Mucosa of rectum (tissue), 2 donors: ENCODE results near the gene GRM8.

Source experiments
- H3K27ac ChIP-seq, 2 donors: one replicate each; pipeline ENCODE4 v1.7.0; 2013; ENCODE audit warnings: inconsistent platforms in 2 of 2, low read depth in 2 of 2, low read length in 2 of 2
- H3K27me3 ChIP-seq, 2 donors: one replicate each; pipeline ENCODE4 v1.7.0; 2013; ENCODE audit warnings: low read length in 2 of 2; ENCODE audit not compliant: control insufficient read depth in 2 of 2, insufficient read depth in 2 of 2
- H3K36me3 ChIP-seq, 2 donors: one replicate each; pipeline ENCODE4 v1.7.0; 2013; ENCODE audit warnings: low read length in 2 of 2; ENCODE audit not compliant: control insufficient read depth in 2 of 2, insufficient read depth in 2 of 2
- H3K4me1 ChIP-seq, 2 donors: one replicate each; pipeline ENCODE4 v1.7.0; 2013; ENCODE audit warnings: low read length in 2 of 2, mild to moderate bottlenecking in 1 of 2; ENCODE audit not compliant: control insufficient read depth in 2 of 2, insufficient read depth in 2 of 2
- H3K4me3 ChIP-seq, 2 donors: one replicate each; pipeline ENCODE4 v1.7.0; 2013; ENCODE audit warnings: low read length in 2 of 2
- H3K9ac ChIP-seq, 2 donors: one replicate each; pipeline ENCODE4 v1.7.0; 2013; ENCODE audit warnings: low read length in 2 of 2, low read depth in 1 of 2, mild to moderate bottlenecking in 1 of 2
- H3K9me3 ChIP-seq, 2 donors: one replicate each; pipeline ENCODE4 v1.7.0; 2013; ENCODE audit warnings: low read length in 2 of 2; ENCODE audit not compliant: control insufficient read depth in 2 of 2
- donor health status: healthy.
- donor health status: Normal muscosa, but diverticular disease.

Gene GRM8

GRCh38 chr7:126449611-126450268 lies 803.0 kb downstream of the GRM8 start:
- Histone ChIP-seq H3K27me3 (no peaks in the 10 kb centered on the region), H3K36me3 (no peaks in the 10 kb centered on the region), H3K9ac (no peak overlapping the region), H3K4me3 (no peak overlapping the region), H3K9me3 (no peaks in the 10 kb centered on the region), H3K4me1 (peaks cover 0 to 5% of the 10 kb centered on the region in 2 donors), H3K27ac (no peak overlapping the region)

- Histone ChIP-seq H3K4me3 (peak overlapping the region in 1 of 2 donors; percentile 13), H3K4me1 (peaks cover 0 to 5% of the 10 kb centered on the region in 2 donors), H3K36me3 (no peaks in the 10 kb centered on the region), H3K27me3 (no peaks in the 10 kb centered on the region), H3K9ac (no peak overlapping the region), H3K9me3 (no peaks in the 10 kb centered on the region), H3K27ac (no peak overlapping the region)
Observed at GRCh38 chr7:126447984-126448383, 804.8 kb downstream of the GRM8 start.

- H3K36me3 ChIP-seq = no peaks in the 10 kb centered on the region
- no peak overlapping the region for H3K4me3 ChIP-seq
- no peak overlapping the region for H3K27ac ChIP-seq
- H3K9me3 ChIP-seq = no peaks in the 10 kb centered on the region
- peaks cover 0 to 8% of the 10 kb centered on the region in 2 donors for H3K4me1 ChIP-seq
- no peak overlapping the region for H3K9ac ChIP-seq
- no peaks in the 10 kb centered on the region for H3K27me3 ChIP-seq
Observed at GRCh38 chr7:126445991-126446390, 806.8 kb downstream of the GRM8 start.

- Histone ChIP-seq H3K27ac (no peak overlapping the region), H3K36me3 (no peaks in the 10 kb centered on the region), H3K4me1 (peaks cover 0 to 8% of the 10 kb centered on the region in 2 donors), H3K9ac (no peak overlapping the region), H3K27me3 (no peaks in the 10 kb centered on the region), H3K4me3 (no peak overlapping the region), H3K9me3 (no peaks in the 10 kb centered on the region)
Observed at GRCh38 chr7:126443951-126444350, 808.8 kb downstream of the GRM8 start.

- Histone ChIP-seq H3K36me3 (no peaks in the 10 kb centered on the region), H3K4me1 (peaks cover 0 to 8% of the 10 kb centered on the region in 2 donors), H3K9me3 (no peaks in the 10 kb centered on the region), H3K9ac (no peak overlapping the region), H3K27me3 (no peaks in the 10 kb centered on the region), H3K27ac (no peak overlapping the region), H3K4me3 (no peak overlapping the region)
Observed at GRCh38 chr7:126442908-126443307, 809.8 kb downstream of the GRM8 start.

GRCh38 chr7:126441745-126442144 lies 811.0 kb downstream of the GRM8 start:
- no peak overlapping the region for H3K9ac ChIP-seq
- no peak overlapping the region for H3K4me3 ChIP-seq
- no peaks in the 10 kb centered on the region for H3K27me3 ChIP-seq
- no peaks in the 10 kb centered on the region for H3K36me3 ChIP-seq
- no peaks in the 10 kb centered on the region for H3K9me3 ChIP-seq
- H3K4me1 ChIP-seq = peaks cover 0 to 3% of the 10 kb centered on the region in 2 donors
- H3K27ac ChIP-seq = no peak overlapping the region

- H3K36me3 ChIP-seq = no peaks in the 10 kb centered on the region
- H3K9me3 ChIP-seq = no peaks in the 10 kb centered on the region
- no peaks in the 10 kb centered on the region for H3K27me3 ChIP-seq
- no peak overlapping the region for H3K27ac ChIP-seq
- H3K9ac ChIP-seq = no peak overlapping the region
- peaks cover 0 to 3% of the 10 kb centered on the region in 2 donors for H3K4me1 ChIP-seq
- no peak overlapping the region for H3K4me3 ChIP-seq
Observed at GRCh38 chr7:126440542-126440941, 812.2 kb downstream of the GRM8 start.

- Histone ChIP-seq H3K4me3 (no peak overlapping the region), H3K9ac (no peak overlapping the region), H3K27ac (no peak overlapping the region), H3K27me3 (no peaks in the 10 kb centered on the region), H3K9me3 (no peaks in the 10 kb centered on the region), H3K36me3 (no peaks in the 10 kb centered on the region), H3K4me1 (no peaks in the 10 kb centered on the region)
Observed at GRCh38 chr7:126436213-126436868, 816.4 kb downstream of the GRM8 start.

GRCh38 chr7:126426652-126427051 lies 826.1 kb downstream of the GRM8 start:
- H3K4me1 ChIP-seq = no peaks in the 10 kb centered on the region
- H3K4me3 ChIP-seq = no peak overlapping the region

GRCh38 chr7:126424985-126425384 lies 827.8 kb downstream of the GRM8 start:
- no peaks in the 10 kb centered on the region for H3K36me3 ChIP-seq
- H3K9ac ChIP-seq = no peak overlapping the region
- H3K27ac ChIP-seq = no peak overlapping the region
- no peaks in the 10 kb centered on the region for H3K4me1 ChIP-seq
- H3K27me3 ChIP-seq = no peaks in the 10 kb centered on the region
- H3K4me3 ChIP-seq = no peak overlapping the region
- H3K9me3 ChIP-seq = no peaks in the 10 kb centered on the region

More at GRCh38 chr7:126426652-126427051, 826.1 kb downstream of the GRM8 start:
- H3K27me3 ChIP-seq = no peaks in the 10 kb centered on the region
- H3K9ac ChIP-seq = no peak overlapping the region
- H3K27ac ChIP-seq = no peak overlapping the region
- no peaks in the 10 kb centered on the region for H3K36me3 ChIP-seq
- H3K9me3 ChIP-seq = no peaks in the 10 kb centered on the region
